Endothelial cell of umbilical vein (primary cell): Measurements from ENCODE around the gene BHLHE41. TPM values are rescaled to one million over a fixed set of nuclear protein-coding genes. Genes with fewer than 3 reads are reported as not detected.

Source experiments
- BruUV-seq: library from RNA; stranded (reverse); fragments of 400-500 nt; replicated peaks from 2 replicates; lab custom pipeline; 2021; lab: Mats Ljungman, UMichigan
- CTCF ChIA-PET: fragments of 300-600, 350-600 bp; sonication (Branson Sonifier 250); formaldehyde crosslinking; loops from one replicate; lab custom pipeline; 2021; ENCODE audit warnings: antibody characterized with exemption, inconsistent platforms; lab: Charles Lee
- POLR2A ChIA-PET: fragments of 300-600, 350-600 bp; sonication (Branson Sonifier 250); formaldehyde crosslinking; loops from one replicate; lab custom pipeline; 2021; ENCODE audit warnings: antibody characterized with exemption, inconsistent platforms; lab: Charles Lee
- DNase-seq: peaks from one replicate; pipeline ENCODE4 v3.0.0-alpha.2; 2011; ENCODE audit warnings: low read depth, low spot score
- FAIRE-seq: peaks from 2 replicates; lab custom pipeline; 2011; peaks lifted over from hg19 to GRCh38; lab: Jason Lieb, UNC
- H2AFZ ChIP-seq: 2 replicates; pipeline ENCODE4 v1.6.0; 2012; ENCODE audit warnings: low read depth, low read length, control low read depth, inconsistent platforms
- H3K27ac ChIP-seq: 2 replicates; pipeline ENCODE4 v1.5.1; 2011; ENCODE audit warnings: low read depth, mild to moderate bottlenecking, control low read depth, low read length, moderate library complexity; ENCODE audit not compliant: insufficient read depth
- H3K27me3 ChIP-seq, 2 experiments: 2 replicates each; pipeline versions ENCODE4 v1.6.0 to v1.6.1; 2011; ENCODE audit warnings: low read length in 2 of 2, mixed read lengths in 1 of 2; ENCODE audit not compliant: control insufficient read depth in 2 of 2, insufficient read depth in 2 of 2
- H3K36me3 ChIP-seq, 2 experiments: 2 replicates in 1 of 2; 3 replicates in 1 of 2; pipeline ENCODE4 v1.5.1; 2011; ENCODE audit warnings: low read length in 2 of 2, mild to moderate bottlenecking in 1 of 2, moderate library complexity in 1 of 2; ENCODE audit not compliant: control insufficient read depth in 2 of 2, insufficient read depth in 2 of 2; ENCODE audit errors: extremely low read depth in 1 of 2
- H3K4me1 ChIP-seq: 3 replicates; pipeline ENCODE4 v1.5.1; 2011; ENCODE audit warnings: mild to moderate bottlenecking, low read length; ENCODE audit not compliant: control insufficient read depth, insufficient read depth; ENCODE audit errors: extremely low read depth
- H3K4me2 ChIP-seq: 2 replicates; pipeline ENCODE4 v1.6.1; 2011; ENCODE audit warnings: low read length, control low read depth, mixed read lengths; ENCODE audit not compliant: insufficient read depth
- H3K4me3 ChIP-seq, 3 experiments: fragments of 200-600 bp in 1 of 3; sonication (generic), shearing (Covaris generic) in 1 of 3; replicated peaks in 1 of 3; 2 replicates each; pipeline ENCODE4 v1.5.1; 2011 to 2016; ENCODE audit warnings: control low read depth in 3 of 3, low read length in 3 of 3, mild to moderate bottlenecking in 2 of 3, inconsistent platforms in 1 of 3, low read depth in 1 of 3, moderate library complexity in 1 of 3; ENCODE audit not compliant: insufficient read depth in 1 of 3
- H3K79me2 ChIP-seq: 2 replicates; pipeline ENCODE4 v1.6.0; 2012; ENCODE audit warnings: low read length, inconsistent platforms; ENCODE audit not compliant: control insufficient read depth, insufficient read depth
- H3K9ac ChIP-seq: replicated peaks from 2 replicates; pipeline ENCODE3; 2011; ENCODE audit warnings: low read length, control low read depth; ENCODE audit not compliant: insufficient read depth; ENCODE audit errors: extremely low read depth
- H3K9me1 ChIP-seq: replicated peaks from 3 replicates; pipeline ENCODE4 v1.6.0; 2011; ENCODE audit warnings: mild to moderate bottlenecking, low read length; ENCODE audit not compliant: control insufficient read depth, insufficient read depth; ENCODE audit errors: extremely low read depth
- H3K9me3 ChIP-seq: replicated peaks from 2 replicates; pipeline ENCODE4 v1.5.1; 2012; ENCODE audit warnings: low read length, inconsistent platforms; ENCODE audit not compliant: control insufficient read depth, insufficient read depth
- H4K20me1 ChIP-seq: replicated peaks from 2 replicates; pipeline ENCODE3; 2011; ENCODE audit warnings: mild to moderate bottlenecking, low read length; ENCODE audit not compliant: control insufficient read depth, insufficient read depth; ENCODE audit errors: extremely low read depth
- EZH2 ChIP-seq: IDR thresholded peaks from 2 replicates; pipeline ENCODE4 v1.6.1; 2012; ENCODE audit warnings: borderline replicate concordance, low read depth, mild to moderate bottlenecking, moderate library complexity, low read length, inconsistent platforms; ENCODE audit not compliant: severe bottlenecking
- FOS ChIP-seq: IDR thresholded peaks from 2 replicates; pipeline ENCODE4 v1.6.1; 2011; ENCODE audit warnings: mild to moderate bottlenecking, low read length, moderate library complexity, borderline replicate concordance; ENCODE audit not compliant: insufficient read depth
- GATA2 ChIP-seq: IDR thresholded peaks from 2 replicates; pipeline ENCODE4 v1.7.0; 2011; ENCODE audit warnings: low read depth, mild to moderate bottlenecking, moderate library complexity, mixed read lengths, low read length; ENCODE audit not compliant: insufficient read length, insufficient read depth
- JUN ChIP-seq: IDR thresholded peaks from 2 replicates; pipeline ENCODE4 v1.6.1; 2011; ENCODE audit warnings: borderline replicate concordance, low read depth; ENCODE audit not compliant: insufficient read length, insufficient read depth
- MYC ChIP-seq: IDR thresholded peaks from one replicate; pipeline ENCODE4 v1.6.1; 2011; ENCODE audit warnings: mild to moderate bottlenecking, low read depth, low read length
- POLR2A ChIP-seq: IDR thresholded peaks from 2 replicates; pipeline ENCODE4 v1.6.1; 2012; ENCODE audit warnings: low read depth, mild to moderate bottlenecking, control low read depth, low read length
- POLR2AphosphoS5 ChIP-seq: IDR thresholded peaks from 2 replicates; pipeline ENCODE4 v1.6.1; 2012; ENCODE audit warnings: low read depth, mild to moderate bottlenecking, control low read depth, low read length, moderate library complexity; ENCODE audit not compliant: insufficient read depth
- dilution Hi-C: fragments of 300-500 bp; cut with MboI; formaldehyde crosslinking; loops from one replicate; pipeline ENCODE4 v1.15.0; 2019; ENCODE audit warnings: low sequenced_read_pairs; ENCODE audit not compliant: extremely low pct_ligation_motif_present
- intact Hi-C: fragments of 100-400 bp; cut with micrococcal nuclease; formaldehyde crosslinking; loops from one replicate; pipeline ENCODE4 v1.10.0; 2022
- polyA plus RNA-seq, 4 experiments: library from polyadenylated mRNA; depleted of rRNA in 3 of 4; stranded (reverse) in 3 of 4; unstranded in 1 of 4; fragments of >200 nt; gene quantifications; 2 replicates each; pipeline versions ENCODE4 v1.2.1 to v1.2.3, GENCODE V29; 2011 to 2012; ENCODE audit warnings: missing spikeins in 1 of 4
- total RNA-seq: library from RNA; stranded (reverse); gene quantifications from 2 replicates; pipeline ENCODE4 v1.2.3, GENCODE V29; 2021
- TF ChIP-seq, protein P1 (sequence below), 2 donors: IDR thresholded peaks; 1 replicate in 1 of 2; 2 replicates in 1 of 2; pipeline ENCODE4 v1.5.1; 2011; ENCODE audit warnings: low read length in 2 of 2, mild to moderate bottlenecking in 2 of 2, moderate library complexity in 2 of 2, control low read depth in 1 of 2, inconsistent platforms in 1 of 2, low read depth in 1 of 2; ENCODE audit not compliant: insufficient read depth in 1 of 2; ENCODE audit errors: extremely low read depth in 1 of 2
- TF ChIP-seq, protein P2 (sequence below): IDR thresholded peaks from 2 replicates; pipeline ENCODE4 v1.6.1; 2011; ENCODE audit not compliant: insufficient read depth, insufficient read length

BHLHE41 gene
- total and polyA plus RNA-seq, 2 donors (not counting 3 experiments of a cell fraction or from before 2014, with no cell fraction given) = 0.12 to 0.24 TPM

DNA sequence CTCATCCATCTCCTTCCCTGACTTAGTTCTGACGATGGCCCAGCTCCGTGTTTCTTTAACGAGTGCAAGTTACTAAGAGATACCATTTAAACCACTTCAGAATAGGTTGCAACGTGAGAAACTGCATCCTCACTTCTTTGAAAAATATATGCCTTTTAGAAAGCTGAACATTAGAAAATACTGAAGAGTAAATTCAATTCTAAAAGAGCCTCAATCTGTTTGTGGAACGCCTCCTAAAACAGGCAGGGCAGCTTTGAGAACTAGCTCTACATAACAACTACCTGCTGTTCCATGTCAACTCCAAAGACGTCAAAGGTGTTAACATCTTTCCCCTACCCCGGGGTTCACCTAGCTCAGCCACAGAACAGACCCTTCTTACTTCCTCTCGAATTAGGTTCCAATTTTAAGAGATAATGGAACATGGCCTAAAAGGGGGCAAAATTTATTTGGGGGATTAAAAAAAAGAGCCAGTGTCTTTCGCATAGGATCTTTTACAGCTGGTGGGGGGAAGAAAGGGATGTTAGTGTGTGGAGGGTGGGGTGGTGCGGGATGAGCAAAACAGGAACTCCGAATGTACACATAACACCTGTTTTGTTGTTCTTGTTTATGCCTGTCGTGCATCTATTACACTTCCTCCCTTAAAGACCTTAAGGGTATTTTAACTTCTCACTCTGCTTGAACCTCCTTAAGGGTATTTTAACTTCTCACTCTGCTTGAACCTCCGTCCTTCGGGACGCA is 3.3 kb downstream of the BHLHE41 start:
- no peak for DNase-seq
- no peaks in the 10 kb centered on the region for H4K20me1 ChIP-seq
- no peaks in the 10 kb centered on the region for H3K36me3 ChIP-seq
- peaks cover 14 to 22% of the 10 kb centered on the region in 2 experiments for H3K27me3 ChIP-seq
- FAIRE-seq = no peak
- no peaks in the 10 kb centered on the region for H3K79me2 ChIP-seq
- no peaks in the 10 kb centered on the region for H3K9me3 ChIP-seq
- no peaks in the 10 kb centered on the region for H3K9me1 ChIP-seq
- H3K4me2 ChIP-seq = peak overlapping the region; percentile 76
- intact Hi-C loops = loop anchor here (1.0 to 10.0 kb wide), 5 partner anchors 76 to 530 kb away; partner anchors contain the start of gene SSPN
- H3K4me3 ChIP-seq = peak overlapping the region; percentile 20 to 59 (median 42)
- H3K27ac ChIP-seq = no peak overlapping the region
- H2AFZ ChIP-seq = peak overlapping the region; percentile 68
- dilution Hi-C loops = no loop called here
- H3K4me1 ChIP-seq = peaks cover 23% of the 10 kb centered on the region
- TF ChIP-seq FOS (no peak), POLR2A (no peak)
- ChIA-PET POLR2A (no interaction called here), CTCF (interaction anchor here (0.9 to 4.4 kb wide), 15 partner anchors 10 to 580 kb away, joined by 3 to 24 read pairs (median 5); no protein-coding TSS in a partner anchor)
- no TSS peak for BruUV-seq
- peak overlapping the region; percentile 29 for H3K9ac ChIP-seq

DNA sequence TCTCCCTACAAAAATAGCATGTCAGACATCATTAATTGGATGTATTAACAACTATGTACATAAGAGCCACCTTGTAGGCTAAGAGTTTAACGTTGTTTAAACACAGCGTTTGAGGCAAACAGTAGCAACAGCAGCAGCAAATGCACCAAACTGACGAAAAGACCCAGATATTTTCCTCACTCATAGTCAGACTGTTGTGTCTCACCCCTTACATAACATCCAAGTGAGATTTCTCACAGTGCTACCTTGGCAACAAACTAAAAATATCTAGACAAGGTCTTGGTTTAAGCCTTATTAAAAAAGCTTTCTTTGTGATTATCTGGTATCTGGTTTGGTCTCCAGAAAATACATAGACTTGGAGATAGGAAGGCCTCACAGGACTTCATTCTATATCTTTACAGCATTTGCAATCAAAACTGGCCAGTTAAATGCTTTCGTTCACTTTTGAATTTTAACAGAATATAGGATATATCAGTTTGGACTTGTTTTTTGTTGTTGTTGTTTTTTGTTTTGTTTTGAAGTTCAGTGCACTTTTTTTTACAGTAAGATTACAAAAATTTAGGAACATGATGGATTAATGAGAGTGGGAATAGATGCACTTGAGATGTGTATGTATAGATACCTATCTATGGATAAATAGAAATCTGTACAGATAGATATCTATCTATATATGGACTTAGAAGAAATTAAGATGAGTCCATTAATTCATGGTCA is 4.1 kb downstream of the BHLHE41 start:
- no TSS peak for BruUV-seq
- Histone ChIP-seq H4K20me1 (no peaks in the 10 kb centered on the region), H3K36me3 (no peaks in the 10 kb centered on the region), H2AFZ (no peak overlapping the region), H3K4me3 (no peak overlapping the region), H3K27me3 (peaks cover 14 to 22% of the 10 kb centered on the region in 2 experiments), H3K9me3 (no peaks in the 10 kb centered on the region), H3K4me1 (peaks cover 23% of the 10 kb centered on the region), H3K27ac (no peak overlapping the region), H3K79me2 (no peaks in the 10 kb centered on the region), H3K4me2 (no peak overlapping the region), H3K9ac (no peak overlapping the region), H3K9me1 (no peaks in the 10 kb centered on the region)
- ChIA-PET CTCF (interaction anchor here (0.9 to 4.4 kb wide), 10 partner anchors 74 to 581 kb away, joined by 3 to 48 read pairs (median 10); partner anchors contain the start of gene SSPN), POLR2A (no interaction called here)
- TF ChIP-seq EZH2 (no peak), POLR2A (no peak), GATA2 (no peak), POLR2AphosphoS5 (no peak), JUN (no peak), MYC (no peak), FOS (no peak)
- TF ChIP-seq, protein P1, sequence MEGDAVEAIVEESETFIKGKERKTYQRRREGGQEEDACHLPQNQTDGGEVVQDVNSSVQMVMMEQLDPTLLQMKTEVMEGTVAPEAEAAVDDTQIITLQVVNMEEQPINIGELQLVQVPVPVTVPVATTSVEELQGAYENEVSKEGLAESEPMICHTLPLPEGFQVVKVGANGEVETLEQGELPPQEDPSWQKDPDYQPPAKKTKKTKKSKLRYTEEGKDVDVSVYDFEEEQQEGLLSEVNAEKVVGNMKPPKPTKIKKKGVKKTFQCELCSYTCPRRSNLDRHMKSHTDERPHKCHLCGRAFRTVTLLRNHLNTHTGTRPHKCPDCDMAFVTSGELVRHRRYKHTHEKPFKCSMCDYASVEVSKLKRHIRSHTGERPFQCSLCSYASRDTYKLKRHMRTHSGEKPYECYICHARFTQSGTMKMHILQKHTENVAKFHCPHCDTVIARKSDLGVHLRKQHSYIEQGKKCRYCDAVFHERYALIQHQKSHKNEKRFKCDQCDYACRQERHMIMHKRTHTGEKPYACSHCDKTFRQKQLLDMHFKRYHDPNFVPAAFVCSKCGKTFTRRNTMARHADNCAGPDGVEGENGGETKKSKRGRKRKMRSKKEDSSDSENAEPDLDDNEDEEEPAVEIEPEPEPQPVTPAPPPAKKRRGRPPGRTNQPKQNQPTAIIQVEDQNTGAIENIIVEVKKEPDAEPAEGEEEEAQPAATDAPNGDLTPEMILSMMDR (IDR thresholded peaks at IDR 0.05; ENCODE audit: extremely low read depth in 1 of 2, insufficient read depth in 1 of 2, low read depth in 1 of 2, low read length in 2 of 2) = no peak
- TF ChIP-seq, protein P2, sequence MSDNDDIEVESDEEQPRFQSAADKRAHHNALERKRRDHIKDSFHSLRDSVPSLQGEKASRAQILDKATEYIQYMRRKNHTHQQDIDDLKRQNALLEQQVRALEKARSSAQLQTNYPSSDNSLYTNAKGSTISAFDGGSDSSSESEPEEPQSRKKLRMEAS = no peak
- DNase-seq (no peak), FAIRE-seq (peak; percentile 24)
- intact Hi-C loops = loop anchor here (5.0 to 10.0 kb wide), 3 partner anchors 77 to 404 kb away; partner anchors contain the start of gene SSPN
- dilution Hi-C loops = no loop called here
